ENCODE data around the gene TBC1D9B.
"Not testable (repeated sequence)": the region's sequence is repeated elsewhere in the genome, so short reads cannot be mapped to it uniquely, and the experiment has no call there.

TBC1D9B gene

DNA sequence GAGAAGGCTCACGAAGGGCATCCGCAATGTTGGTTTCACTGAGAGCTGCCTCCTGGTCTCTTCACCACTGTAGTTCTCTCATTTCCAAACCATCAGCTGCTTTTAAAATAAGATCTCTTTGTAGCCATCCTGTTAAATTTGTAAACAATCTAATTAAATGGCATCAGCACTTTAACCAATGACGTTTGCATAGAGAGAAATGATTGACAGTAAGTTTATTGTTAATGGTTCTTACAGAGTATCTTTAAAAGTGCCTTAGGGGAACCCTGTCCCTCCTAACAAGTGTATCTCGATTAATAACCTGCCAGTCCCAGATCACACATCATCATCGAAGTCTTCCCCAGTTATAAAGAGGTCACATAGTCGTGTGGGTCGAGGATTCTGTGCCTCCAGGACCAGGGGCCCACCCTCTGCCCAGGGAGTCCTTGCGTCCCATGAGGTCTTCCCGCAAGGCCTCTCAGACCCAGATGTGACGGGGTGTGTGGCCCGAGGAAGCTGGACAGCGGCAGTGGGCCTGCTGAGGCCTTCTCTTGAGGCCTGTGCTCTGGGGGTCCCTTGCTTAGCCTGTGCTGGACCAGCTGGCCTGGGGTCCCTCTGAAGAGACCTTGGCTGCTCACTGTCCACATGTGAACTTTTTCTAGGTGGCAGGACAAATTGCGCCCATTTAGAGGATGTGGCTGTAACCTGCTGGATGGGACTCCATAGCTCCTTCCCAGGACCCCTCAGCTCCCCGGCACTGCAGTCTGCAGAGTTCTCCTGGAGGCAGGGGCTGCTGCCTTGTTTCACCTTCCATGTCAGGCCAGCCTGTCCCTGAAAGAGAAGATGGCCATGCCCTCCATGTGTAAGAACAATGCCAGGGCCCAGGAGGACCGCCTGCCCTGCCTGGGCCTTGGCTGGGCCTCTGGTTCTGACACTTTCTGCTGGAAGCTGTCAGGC is 70.4 kb downstream of the TBC1D9B start:
- no peak for DNase-seq (ENCODE audit: low spot score)

DNA sequence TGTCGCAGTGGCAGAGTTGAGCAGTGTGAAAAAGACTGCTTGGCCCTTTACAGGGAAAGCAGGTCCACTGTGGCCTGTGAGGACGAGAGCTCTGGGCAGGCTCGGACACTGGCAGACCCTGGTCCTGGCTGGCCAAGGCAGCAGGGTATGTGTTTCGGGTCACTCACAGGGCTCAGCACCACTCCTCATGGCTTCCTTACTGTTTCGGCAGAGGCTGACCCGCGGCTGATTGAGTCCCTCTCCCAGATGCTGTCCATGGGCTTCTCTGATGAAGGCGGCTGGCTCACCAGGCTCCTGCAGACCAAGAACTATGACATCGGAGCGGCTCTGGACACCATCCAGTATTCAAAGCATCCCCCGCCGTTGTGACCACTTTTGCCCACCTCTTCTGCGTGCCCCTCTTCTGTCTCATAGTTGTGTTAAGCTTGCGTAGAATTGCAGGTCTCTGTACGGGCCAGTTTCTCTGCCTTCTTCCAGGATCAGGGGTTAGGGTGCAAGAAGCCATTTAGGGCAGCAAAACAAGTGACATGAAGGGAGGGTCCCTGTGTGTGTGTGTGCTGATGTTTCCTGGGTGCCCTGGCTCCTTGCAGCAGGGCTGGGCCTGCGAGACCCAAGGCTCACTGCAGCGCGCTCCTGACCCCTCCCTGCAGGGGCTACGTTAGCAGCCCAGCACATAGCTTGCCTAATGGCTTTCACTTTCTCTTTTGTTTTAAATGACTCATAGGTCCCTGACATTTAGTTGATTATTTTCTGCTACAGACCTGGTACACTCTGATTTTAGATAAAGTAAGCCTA is 71.3 kb downstream of the TBC1D9B start:
- no peak for DNase-seq (ENCODE audit: low spot score)

DNA sequence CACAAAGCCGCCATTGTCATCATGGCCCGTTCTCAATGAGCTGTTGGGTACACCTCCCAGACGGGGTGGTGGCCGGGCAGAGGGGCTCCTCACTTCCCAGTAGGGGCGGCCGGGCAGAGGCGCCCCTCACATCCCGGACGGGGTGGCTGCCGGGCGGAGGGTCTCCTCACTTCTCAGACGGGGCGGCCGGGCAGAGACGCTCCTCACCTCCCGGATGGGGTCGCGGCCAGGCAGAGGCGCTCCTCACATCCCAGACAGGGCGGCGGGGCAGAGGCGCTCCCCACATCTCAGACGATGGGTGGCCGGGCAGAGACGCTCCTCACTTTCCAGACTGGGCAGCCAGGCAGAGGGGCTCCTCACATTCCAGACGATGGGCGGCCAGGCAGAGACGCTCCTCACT is 72.8 kb downstream of the TBC1D9B start:
- not testable (repeated sequence) for DNase-seq (ENCODE audit: low spot score)

DNA sequence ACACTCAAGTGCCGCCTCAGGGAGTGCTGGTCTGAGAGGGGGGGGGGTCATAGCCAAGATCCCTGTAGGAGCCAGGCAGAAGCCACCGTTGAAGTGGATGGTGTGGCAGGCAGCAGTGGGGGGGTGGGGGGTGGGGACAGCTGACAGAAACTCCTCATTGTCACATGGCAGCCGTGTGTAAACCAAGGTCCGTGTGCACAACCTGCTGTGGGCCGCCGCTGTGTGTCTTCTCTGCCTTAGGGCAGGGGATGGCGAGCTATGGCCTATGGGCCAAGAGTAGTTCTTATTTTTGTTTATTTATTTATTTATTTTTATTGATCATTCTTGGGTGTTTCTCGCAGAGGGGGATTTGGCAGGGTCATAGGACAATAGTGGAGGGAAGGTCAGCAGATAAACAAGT is 73.6 kb downstream of the TBC1D9B start:
- DNase-seq (ENCODE audit: low spot score): no peak

DNA sequence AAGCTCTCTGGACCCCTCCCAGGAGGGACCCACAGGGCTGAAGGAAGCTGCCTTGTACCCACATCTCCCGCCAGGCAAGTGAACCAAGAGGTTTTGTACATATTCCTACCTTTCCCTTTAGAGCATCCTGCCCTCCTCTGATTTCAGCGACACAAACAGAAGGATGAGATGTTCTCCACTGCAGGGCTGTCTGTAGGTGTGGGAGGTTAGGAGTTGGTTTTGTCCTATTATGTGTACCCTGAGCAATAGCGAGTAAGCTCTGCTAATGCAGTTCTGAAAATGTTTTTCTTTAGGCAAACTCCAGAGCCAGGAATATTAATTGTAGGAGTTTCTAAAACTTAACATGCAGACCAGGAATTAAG is 74.0 kb downstream of the TBC1D9B start:
- DNase-seq (ENCODE audit: low spot score): no peak

DNA sequence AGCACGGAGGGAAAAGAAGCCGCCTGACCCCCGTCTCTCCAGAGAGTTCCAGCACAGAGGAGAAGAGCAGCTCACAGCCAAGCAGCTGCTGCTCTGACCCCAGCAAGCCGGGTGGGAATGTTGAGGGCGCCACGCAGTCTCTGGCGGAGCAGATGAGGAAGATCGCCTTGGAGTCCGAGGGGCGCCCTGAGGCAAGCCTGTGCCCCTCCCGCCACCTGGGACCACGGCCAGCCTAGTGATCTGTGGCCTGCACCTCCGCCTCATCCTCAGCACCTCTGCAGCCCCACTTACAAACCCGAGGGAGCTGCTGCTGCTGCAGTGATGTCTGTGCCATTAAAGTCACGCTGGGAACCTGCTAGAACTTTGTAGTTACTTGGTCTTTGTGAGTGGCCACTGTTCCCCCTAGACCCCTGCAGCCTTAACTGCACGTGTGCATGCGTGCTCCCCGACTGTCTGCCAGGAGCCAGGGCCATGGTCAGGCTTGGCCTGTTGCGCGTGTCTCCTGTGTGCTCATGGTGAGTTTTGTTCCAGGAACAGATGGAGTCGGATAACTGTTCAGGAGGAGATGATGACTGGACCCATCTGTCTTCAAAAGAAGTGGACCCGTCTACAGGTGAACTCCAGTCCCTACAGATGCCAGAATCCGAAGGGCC is 74.5 kb downstream of the TBC1D9B start:
- DNase-seq (ENCODE audit: low spot score): no peak

DNA sequence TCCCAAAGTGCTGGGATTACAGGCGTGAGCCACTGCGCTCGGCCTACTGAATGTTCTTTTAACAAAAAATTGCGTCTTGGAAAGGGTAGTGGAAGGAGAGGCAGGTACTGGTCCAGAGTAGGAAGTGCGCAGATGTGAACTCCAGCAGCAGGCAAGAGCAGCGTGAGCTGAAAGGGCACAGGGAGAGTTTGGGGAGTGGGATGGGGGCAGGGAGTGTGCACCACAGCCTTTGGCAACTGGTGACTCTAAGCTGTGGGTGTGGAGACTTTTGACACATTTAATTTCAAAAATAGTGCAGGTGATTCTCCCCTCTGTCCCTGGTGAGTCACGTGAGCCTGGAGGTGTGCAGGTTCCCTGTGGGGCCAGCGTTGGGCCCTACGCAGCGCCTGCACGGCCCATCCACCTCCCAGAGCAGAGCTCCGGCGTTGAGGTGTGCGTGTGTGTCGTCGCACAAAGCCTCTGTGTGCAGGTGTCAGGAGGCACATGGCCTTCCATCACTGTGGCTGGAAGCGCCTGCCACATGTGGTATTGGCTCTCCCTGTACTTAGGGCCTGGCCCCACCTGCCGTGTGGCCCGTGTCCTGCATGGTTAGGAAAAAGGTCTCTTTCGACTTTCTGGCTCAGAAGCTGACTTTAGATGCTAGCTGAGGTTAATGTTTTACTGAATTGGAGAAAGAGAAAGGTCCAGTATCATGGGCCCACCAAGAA is 75.5 kb downstream of the TBC1D9B start:
- no peak for DNase-seq (ENCODE audit: low spot score)

DNA sequence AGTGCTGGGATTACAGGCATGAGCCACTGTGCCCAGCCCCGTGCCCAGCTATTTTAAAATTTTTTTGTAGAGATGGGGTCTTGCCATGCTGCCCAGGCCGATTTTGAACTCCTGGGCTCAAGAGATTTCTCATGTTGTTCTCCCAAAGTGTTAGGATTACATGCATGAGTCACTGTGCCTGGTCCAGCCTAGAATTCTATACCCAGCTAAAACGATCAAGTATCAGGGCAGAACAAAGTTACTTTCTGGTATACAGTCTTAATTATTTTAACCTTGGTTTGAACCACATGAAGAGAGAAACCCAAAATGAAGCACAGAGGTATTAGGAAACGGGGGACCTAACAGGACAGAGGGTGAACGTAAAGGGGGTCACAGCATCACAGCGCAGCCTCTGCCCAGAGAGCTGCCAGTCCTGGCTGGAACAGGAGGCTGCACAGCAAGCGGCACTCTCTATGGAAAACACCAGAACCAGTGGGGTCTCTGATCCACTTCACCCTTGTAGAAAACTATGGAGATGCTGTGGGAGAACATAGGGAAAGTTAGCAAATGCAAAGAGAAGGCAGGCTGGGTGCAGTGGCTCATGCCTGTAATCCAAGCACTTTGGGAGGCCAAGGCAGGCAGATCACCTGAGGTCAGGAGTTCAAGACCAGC is 76.8 kb downstream of the TBC1D9B start:
- DNase-seq (ENCODE audit: low spot score): no peak

DNA sequence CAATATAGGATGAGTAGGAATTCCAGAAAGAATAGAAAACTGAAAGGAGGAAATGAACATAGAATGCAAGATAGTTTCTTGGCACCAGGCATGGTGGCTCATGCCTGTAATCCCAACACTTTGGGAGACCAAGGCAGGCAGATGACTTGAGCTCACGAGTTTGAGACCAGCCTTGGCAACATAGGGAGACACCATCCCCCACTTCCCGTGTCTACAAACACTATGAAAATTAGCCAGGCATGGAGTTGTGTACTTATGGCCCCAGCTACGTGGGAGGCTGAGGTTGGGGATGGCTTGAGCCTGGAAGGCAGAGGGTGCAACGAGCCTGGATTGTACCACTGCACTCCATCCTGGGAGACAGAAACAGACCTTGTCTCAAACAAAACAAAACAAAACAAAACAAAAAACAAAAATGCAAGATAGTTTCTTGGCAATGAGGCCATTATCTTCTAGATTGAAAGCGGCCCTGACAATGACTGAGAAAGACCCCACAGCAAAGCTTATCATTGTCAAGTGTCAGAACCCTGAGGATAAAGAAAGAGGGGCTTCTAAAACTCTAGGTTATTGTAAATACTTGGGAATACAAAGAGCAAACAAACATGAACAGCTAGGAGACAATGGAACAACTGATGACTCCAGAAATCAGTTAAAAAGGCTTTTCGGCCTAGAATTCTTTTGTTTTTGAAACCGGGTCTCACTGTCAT is 77.8 kb downstream of the TBC1D9B start:
- DNase-seq (ENCODE audit: low spot score): no peak

DNA sequence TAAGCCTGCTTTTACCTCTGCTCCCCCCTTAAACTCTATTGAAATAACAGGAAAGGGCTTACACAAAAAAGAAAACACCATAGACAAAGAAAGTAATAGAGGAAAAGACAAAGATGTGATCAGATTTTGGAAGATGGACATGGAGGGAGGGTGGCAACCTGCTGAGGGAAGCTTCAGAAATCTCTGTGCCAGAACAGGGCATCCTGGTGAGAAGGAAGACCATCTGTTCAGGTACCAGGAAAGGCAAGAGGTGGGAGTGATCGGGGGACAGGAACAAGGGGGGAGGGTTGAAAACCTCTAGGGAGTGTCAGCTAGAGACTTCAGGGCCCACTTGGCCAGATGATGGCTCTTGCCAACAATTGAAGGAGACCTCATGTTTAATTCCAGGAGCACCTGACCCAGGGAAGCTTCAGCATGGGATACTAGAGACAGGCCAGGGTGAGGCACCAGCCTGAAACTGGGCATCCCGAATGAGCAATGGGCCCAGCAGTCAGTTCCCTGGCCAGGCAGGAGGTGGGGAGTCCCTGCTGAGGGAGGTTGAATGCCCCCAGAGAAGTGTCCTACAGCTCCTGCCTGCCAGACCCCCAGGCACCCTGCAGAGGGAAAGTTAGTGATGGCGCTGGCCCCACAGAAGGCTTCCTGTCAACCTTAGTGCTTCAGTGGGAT is 78.8 kb downstream of the TBC1D9B start:
- DNase-seq (ENCODE audit: low spot score): no peak

DNA sequence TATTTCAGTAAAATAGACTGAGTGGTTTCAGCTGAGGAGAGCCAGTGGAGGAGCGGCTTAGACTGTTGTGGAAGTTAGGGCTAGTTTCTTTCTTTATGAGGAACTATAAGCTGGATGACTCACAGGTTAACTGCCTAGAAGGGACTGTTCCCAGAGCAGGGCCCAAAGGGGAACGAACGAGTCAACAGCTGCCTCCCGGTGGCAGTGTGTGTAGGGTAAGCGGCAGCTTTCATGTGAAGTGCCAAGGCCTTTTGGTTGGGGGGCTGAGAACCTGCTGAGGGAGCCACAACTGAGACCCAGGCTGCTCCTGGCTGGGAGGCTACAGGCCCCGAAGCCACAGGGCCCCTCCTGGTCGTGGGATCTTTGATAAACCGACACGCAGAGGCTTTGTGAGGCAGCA is 80.0 kb downstream of the TBC1D9B start:
- no peak for DNase-seq (ENCODE audit: low spot score)

DNA sequence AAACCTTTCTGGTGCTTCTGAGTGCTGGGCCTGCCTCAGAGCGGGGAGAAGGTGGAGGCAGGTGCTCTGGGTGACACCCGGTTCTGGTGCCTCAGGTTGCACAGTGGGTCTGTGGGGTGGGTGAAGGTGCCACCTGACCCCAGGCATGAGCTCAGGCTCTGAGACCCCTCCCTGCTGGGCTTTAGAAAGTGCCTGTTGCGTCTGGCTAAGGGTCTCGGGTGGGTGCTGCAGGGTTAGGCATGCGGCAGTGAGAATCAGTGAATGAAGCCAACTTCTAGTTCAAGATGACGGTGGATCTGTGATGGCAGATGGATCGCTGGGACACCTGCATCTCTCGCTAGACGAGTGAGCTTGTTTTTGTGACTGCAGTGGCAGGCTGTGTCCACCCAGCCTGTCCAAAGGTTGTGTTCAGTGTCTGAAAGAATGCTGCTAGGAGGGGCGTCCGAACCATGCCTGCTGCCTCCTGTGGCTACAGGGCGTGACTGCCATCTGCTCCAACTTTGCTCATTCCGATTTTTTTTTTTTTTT is 82.0 kb downstream of the TBC1D9B start:
- DNase-seq (ENCODE audit: low spot score): no peak

DNA sequence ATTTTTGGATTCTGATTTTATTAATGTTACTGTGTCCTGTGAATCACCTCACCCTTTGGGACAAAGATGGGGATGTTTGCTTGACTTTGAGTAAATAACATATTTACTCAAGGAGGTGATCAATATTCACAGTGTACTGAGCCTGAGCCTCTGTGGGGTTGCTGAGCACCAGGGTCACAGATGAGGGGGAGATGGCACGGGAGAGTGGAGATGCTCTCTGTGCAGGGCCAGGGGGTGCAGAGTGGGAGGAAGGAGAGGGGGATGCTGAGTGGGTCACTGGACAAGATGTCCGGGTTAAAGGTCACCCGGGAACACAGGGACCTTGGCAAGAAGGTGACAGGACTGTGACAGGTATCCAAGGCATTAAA is 83.0 kb downstream of the TBC1D9B start:
- no peak for DNase-seq (ENCODE audit: low spot score)

DNA sequence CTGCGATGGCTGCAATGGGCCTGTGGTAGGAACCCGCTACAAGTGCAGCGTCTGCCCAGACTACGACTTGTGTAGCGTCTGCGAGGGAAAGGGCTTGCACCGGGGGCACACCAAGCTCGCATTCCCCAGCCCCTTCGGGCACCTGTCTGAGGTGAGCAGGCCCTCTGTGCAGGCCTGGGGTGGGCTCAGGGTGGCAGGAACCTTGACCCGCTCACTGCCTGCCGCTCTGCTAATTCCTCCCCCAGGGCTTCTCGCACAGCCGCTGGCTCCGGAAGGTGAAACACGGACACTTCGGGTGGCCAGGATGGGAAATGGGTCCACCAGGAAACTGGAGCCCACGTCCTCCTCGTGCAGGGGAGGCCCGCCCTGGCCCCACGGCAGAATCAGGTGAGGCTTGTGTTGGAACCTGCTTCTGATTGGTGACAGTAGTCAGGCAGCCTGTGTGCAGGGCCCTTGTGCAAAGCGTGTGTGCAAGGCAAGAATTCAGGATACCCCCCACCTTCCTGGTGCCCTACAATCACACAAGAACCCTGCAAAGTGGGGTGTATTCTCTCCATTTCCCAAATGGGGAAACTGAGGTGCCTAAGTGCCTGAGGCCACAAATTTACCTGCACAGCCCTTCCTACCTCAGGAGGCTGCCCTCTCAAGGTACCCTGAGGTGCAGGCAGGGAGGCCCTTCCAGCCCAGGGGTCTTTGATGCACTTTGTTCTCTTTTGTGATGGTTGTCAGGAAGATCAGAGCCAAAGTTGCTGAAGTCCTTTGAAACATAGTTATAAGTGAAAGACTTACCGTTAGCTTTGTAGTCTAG is 83.6 kb downstream of the TBC1D9B start:
- DNase-seq (ENCODE audit: low spot score): peak; percentile 11

DNA sequence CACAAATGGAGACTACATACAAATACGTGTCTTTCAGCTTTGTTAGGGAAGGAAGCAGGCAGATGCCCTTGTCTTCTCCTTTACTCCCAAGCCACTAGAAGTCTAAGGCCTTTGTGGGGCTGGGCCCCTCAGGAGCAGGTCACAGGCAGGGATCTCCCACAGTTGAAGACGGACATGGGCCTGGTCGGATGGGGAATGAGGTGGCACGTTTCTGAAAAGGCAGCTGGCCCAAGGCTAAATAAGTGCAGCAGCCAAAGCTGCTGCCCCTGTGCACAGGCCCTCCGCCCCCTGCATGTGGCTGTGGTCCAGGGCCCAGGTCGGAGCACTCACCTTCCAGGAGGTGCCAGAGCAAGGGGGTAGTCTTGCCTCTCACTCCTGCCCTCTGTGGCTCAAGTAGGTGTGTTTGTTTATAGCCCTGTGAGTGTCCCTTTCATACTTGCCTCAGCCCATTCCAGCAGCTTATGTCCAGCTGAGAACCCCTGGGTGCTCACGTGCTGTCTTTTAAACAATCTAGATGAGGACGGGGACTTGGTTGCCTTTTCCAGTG is 85.2 kb downstream of the TBC1D9B start:
- DNase-seq (ENCODE audit: low spot score): peak; percentile 8

DNA sequence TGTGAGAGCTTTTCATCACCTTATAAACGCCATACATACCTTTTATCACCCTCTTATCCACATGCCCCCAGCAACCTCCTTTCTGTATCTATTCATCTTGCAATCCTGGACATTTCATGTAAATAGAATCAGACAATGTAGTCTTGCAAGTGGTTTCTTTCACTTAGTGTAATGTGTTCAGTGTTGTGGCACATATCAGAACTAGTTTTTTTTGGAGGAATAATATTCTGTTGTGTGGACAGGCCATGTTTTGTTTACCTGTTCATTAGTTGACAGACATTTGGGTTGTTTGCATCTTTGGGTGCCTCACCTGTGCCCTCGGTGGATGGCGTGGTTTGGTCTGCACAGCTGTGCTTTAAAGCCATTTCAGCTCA is 85.7 kb downstream of the TBC1D9B start:
- no peak for DNase-seq (ENCODE audit: low spot score)

DNA sequence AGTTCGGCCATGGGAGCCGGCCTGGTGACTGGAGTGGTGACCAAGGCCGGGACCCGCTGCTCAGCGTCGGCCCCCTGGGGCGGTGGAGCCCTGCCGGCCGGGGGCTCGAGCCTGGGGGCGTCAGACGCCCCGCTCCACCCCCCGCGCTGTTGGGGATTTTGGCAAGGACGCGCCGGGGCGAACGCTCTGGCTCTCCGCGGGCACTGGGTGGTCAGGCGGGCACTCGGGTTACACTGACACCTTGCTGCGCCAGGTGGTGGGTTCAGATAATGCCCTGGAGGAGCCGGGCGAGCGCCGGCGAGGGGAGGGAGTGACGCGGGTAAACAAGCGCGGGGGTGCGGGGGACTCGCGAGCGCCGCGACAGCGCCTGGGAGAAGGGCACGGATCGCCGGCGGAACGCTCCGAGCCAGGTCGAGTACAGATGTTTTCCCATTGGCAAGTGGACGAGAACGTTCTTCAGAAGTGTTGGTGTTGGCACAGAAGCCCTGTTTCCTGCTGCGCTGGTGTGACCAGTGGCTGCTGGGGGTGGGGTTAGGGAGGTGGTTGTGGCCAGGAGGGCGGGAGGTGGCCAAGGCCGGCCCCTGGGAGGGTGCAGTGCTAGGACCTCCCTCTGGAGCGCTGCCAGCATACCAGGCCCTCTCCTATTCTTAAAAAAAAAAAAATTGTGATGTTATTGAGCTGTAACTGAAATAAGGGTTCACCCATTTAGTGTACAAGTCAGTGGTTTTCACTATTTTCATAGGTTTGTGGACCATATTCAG is 86.2 kb downstream of the TBC1D9B start:
- DNase-seq (ENCODE audit: low spot score): peak; percentile 84

Measured in D341Med (cell line).